HepG2 (cell line): ENCODE measurements around the gene PTCD2.

Experiments
- CHD2 ChIP-seq: IDR thresholded peaks from 2 replicates; pipeline ENCODE4 v1.6.1; 2011; ENCODE audit warnings: low read depth, low read length, improper control_type of control experiment
- CTCF ChIP-seq: sonication (generic); formaldehyde crosslinking; IDR thresholded peaks from 2 replicates; pipeline ENCODE4 v1.5.0; 2020; ENCODE audit warnings: mild to moderate bottlenecking, missing genetic modification reagents, moderate library complexity
- MTA1 ChIP-seq: sonication (generic); formaldehyde crosslinking; IDR thresholded peaks from 2 replicates; pipeline ENCODE4 v1.4.0; 2020; ENCODE audit warnings: missing genetic modification reagents, mild to moderate bottlenecking, borderline replicate concordance
- POLR2A ChIP-seq, 2 experiments: IDR thresholded peaks; 2 replicates each; pipeline ENCODE4 v1.6.1; 2011; ENCODE audit warnings: low read depth in 2 of 2, low read length in 2 of 2, mild to moderate bottlenecking in 1 of 2, moderate library complexity in 1 of 2; ENCODE audit not compliant: insufficient read depth in 1 of 2
- ZBTB3 ChIP-seq: sonication (generic); formaldehyde crosslinking; IDR thresholded peaks from 2 replicates; pipeline ENCODE4 v1.4.0; 2020; ENCODE audit warnings: low read depth, mild to moderate bottlenecking, moderate library complexity, missing genetic modification reagents, borderline replicate concordance
- ZNF224 ChIP-seq: sonication (generic); formaldehyde crosslinking; IDR thresholded peaks from 2 replicates; pipeline ENCODE4 v1.5.0; 2020; ENCODE audit warnings: mild to moderate bottlenecking, missing genetic modification reagents
- ZNF510 ChIP-seq: sonication (generic); formaldehyde crosslinking; IDR thresholded peaks from 2 replicates; pipeline ENCODE4 v1.4.0; 2020; ENCODE audit warnings: low read depth, mild to moderate bottlenecking, missing genetic modification reagents
- TF ChIP-seq, protein P1 (sequence below): sonication (generic); formaldehyde crosslinking; IDR thresholded peaks from 2 replicates; pipeline ENCODE4 v1.4.0; 2020; ENCODE audit warnings: missing genetic modification reagents

GRCh38 chr5:72281764-72282499 is 38.2 kb upstream of the PTCD2 start:
- no peak for TF ChIP-seq ZNF510 (CRISPR knock-in tag)
- no peak for TF ChIP-seq CTCF (CRISPR knock-in tag)
- TF ChIP-seq ZNF224 (CRISPR knock-in tag): no peak
- TF ChIP-seq CHD2: no peak
- no peak for TF ChIP-seq MTA1 (CRISPR knock-in tag)
- TF ChIP-seq ZBTB3 (CRISPR knock-in tag): no peak
- TF ChIP-seq, protein P1, sequence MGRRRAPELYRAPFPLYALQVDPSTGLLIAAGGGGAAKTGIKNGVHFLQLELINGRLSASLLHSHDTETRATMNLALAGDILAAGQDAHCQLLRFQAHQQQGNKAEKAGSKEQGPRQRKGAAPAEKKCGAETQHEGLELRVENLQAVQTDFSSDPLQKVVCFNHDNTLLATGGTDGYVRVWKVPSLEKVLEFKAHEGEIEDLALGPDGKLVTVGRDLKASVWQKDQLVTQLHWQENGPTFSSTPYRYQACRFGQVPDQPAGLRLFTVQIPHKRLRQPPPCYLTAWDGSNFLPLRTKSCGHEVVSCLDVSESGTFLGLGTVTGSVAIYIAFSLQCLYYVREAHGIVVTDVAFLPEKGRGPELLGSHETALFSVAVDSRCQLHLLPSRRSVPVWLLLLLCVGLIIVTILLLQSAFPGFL (CRISPR knock-in tag): no peak
- TF ChIP-seq POLR2A (IDR thresholded peaks at IDR 0.05; ENCODE audit: insufficient read depth in 1 of 2, low read depth in 2 of 2, low read length in 2 of 2): no peak
